ENCODE measurements around the gene PTPN5. TPM values are rescaled to one million over a fixed set of nuclear protein-coding genes. Genes with fewer than 3 reads are reported as not detected.

PTPN5 gene
- total RNA-seq, 1 donor from 2014 or later, result 36.7 TPM

- FAIRE-seq, result no peak
- no peak for DNase-seq (ENCODE audit: low spot score in 2 of 2)
These were observed 47.6 kb downstream of the PTPN5 start for GRCh38 chr11:18743900-18744514.

DNA sequence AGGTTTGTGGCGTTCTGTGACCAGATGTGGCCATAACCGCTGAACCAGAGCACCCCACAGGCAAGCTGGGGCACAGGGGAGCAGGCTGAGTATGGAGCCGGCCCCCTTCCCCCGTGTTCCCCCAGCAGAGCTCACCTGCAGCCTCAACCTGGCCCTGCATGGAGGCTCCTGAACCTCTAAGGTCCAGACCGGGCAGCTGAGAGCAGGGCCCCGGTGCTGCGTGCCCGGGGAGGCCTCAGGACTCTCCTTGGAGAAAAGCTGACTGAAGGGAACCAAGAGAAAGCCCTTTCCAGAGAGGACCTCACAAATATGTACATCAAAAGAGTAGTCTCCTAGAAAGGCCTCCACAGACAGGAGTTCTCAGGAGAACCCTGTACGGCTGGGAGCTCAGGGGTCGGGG lies 48.2 kb downstream of the PTPN5 start:
- FAIRE-seq, result no peak
- no peak for DNase-seq (ENCODE audit: low spot score in 2 of 2)

- FAIRE-seq, result no peak
- DNase-seq (ENCODE audit: low spot score in 2 of 2), result no peak
These were observed 49.8 kb downstream of the PTPN5 start for GRCh38 chr11:18741783-18742182.

DNA sequence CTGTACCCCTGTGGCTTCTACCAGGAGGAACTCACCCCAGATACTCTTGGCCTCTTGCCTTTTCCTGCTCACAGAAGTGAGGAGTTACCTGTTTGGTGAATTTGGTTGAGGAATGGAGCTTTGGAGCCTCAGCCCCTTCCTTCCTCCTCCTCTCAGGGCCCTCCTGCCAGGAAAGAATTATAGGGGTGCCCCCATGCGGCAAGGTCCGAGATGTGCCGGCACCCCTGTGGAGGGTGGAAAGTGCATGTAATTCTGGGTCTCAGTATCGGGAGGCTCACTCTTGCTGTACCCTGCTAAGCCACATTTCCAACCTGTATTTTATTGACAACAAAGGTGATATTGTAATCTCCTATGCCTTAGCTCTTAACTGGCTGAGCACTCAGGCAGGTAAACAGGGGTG lies 51.9 kb downstream of the PTPN5 start:
- DNase-seq (ENCODE audit: low spot score in 2 of 2) (no peak), FAIRE-seq (no peak)

DNA sequence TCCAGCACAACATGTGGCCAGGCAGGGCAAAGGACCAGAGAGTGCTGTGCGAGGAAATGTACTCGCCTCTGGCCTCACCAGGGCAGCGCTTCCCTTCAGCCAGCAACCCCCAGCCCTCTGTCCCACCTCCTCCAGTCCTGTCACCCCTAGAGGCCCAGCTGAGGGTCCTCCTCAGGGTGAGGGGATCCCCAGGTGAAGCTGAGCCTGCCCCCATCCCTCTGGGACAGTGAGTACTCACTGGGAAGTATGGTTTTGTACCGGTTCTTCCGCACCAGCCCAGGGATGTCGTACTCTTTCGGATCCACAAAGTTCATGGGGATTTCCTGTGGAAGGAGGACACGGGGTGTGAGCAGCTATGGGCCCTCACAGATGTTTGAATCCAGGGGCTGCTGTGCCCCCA lies 54.0 kb downstream of the PTPN5 start:
- DNase-seq (ENCODE audit: low spot score in 2 of 2), result no peak
- no peak for FAIRE-seq

- FAIRE-seq, result no peak
- DNase-seq (ENCODE audit: low spot score in 2 of 2), result peak in 1 of 2 donors; percentile 36
These were observed 54.9 kb downstream of the PTPN5 start for GRCh38 chr11:18736590-18737148.

DNA sequence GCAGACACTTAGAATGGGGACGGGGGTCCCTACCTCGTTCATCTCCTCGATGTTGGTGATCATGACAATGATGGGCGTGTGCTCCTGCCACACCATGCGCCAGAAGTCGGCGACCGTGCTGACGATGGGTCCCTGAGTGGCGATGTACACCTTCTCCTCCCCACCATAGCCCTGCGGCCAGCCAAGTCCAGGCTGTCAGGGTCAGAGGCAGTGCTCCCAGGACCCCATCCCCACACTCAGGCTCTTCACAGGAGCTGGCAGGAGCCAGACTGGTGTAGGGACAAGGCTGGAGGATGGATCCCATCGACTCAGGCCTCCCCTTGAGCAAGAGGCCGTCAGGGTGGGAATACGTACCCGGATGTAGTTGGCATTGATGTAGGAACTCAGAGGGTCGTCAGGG lies 58.4 kb downstream of the PTPN5 start:
- DNase-seq (ENCODE audit: low spot score in 2 of 2), result no peak
- no peak for FAIRE-seq

GRCh38 chr11:18731949-18732821 lies 59.4 kb downstream of the PTPN5 start:
- FAIRE-seq, result no peak
- DNase-seq (ENCODE audit: low spot score in 2 of 2), result peak; percentile 68 to 76

DNA sequence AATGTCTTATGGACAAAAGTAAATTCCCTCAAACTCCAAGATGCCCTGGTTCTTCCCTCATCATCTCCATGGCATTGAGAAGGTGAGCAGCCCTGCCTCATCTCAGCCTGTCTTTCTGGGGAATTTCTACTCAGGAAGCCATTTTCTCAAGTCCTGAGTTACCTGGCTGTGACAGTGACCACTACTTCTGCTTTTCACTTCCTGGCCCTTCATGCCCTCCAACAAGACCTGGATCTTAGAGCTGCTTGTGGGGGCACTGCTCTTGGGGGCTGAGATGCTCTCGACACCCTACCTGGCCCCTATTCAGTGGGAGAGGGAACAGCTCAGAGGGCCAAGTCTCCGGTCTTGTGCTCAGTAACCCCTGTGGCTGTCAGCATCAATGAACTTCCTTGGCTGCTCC lies 60.2 kb downstream of the PTPN5 start:
- DNase-seq (ENCODE audit: low spot score in 2 of 2) (no peak), FAIRE-seq (no peak)

DNA sequence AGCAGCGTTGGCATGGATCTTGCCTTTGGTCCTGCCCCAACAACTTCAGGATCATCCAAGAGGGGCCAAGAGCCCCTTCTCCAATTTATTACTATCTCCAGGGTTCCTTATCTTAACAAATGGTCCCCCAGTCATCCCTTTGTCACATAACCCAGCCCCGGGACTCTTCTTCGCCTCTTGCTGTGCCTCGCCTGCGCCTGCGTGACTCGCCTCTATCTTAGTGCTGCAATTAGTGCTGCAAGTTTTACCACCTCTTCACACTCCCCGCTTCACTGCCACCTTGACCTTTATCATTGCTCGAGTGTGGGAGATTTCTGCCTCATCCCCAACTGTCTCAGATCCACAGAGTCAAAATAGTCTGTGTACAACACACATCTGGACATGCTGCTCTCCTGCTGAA lies 61.6 kb downstream of the PTPN5 start:
- FAIRE-seq (no peak), DNase-seq (ENCODE audit: low spot score in 2 of 2) (no peak)

DNA sequence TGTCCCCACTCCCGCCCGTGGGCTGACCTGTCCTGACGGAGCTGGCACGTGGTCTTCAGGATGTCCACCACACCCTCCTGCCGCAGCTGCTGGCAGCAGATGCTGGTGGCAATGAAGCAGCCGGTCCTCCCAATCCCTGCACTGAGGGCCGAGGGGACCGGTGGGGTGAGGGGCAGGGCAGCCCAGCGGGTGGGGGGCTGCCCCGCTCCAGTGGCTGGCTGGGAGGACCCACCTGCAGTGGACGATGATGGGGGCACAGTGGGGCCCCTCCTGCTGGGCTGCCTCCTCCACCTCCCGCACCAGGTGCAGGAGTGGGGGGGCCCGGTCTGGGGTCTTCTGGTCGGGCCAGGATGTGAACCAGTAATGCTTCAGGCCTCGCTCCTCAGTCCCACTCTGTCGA lies 62.2 kb downstream of the PTPN5 start:
- no peak for DNase-seq (ENCODE audit: low spot score in 2 of 2)
- FAIRE-seq, result no peak

GRCh38 chr11:18728658-18729057 lies 62.9 kb downstream of the PTPN5 start:
- FAIRE-seq (no peak), DNase-seq (ENCODE audit: low spot score in 2 of 2) (no peak)

- no peak for FAIRE-seq
- peak; percentile 59 to 70 for DNase-seq (ENCODE audit: low spot score in 2 of 2)
These were observed 63.9 kb downstream of the PTPN5 start for GRCh38 chr11:18727479-18728236.

- no peak for DNase-seq (ENCODE audit: low spot score in 2 of 2)
- FAIRE-seq, result no peak
These were observed 65.6 kb downstream of the PTPN5 start, which contains the start of gene IGSF22 for GRCh38 chr11:18726040-18726439. IGSF22 (minus strand) TSS chr11:18726188; CDS start chr11:18724236, 1,952 bp downstream.

GRCh38 chr11:18723991-18724390 lies 67.6 kb downstream of the PTPN5 start:
- no peak for DNase-seq (ENCODE audit: low spot score in 2 of 2)
- no peak for FAIRE-seq

DNA sequence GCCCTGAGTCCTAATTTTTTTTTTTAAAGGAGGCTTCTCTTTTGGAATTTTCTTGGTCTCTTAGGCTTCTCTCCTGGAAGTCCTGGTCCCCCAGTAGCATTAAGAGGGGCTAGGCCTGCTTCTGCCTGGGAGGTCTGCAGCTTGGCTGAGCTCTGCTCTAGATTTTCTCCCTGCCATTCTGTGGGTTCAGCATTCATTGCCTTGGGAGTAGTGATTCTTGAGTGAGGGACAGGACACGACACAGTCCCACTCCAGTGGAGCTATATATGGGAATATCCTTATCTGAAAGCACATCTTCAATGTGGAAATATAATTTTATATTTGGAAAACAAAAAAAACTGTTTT lies 69.3 kb downstream of the PTPN5 start:
- FAIRE-seq (no peak), DNase-seq (ENCODE audit: low spot score in 2 of 2) (no peak)

GRCh38 chr11:18721561-18722292 lies 69.9 kb downstream of the PTPN5 start:
- FAIRE-seq (no peak), DNase-seq (ENCODE audit: low spot score in 2 of 2) (no peak)

DNA sequence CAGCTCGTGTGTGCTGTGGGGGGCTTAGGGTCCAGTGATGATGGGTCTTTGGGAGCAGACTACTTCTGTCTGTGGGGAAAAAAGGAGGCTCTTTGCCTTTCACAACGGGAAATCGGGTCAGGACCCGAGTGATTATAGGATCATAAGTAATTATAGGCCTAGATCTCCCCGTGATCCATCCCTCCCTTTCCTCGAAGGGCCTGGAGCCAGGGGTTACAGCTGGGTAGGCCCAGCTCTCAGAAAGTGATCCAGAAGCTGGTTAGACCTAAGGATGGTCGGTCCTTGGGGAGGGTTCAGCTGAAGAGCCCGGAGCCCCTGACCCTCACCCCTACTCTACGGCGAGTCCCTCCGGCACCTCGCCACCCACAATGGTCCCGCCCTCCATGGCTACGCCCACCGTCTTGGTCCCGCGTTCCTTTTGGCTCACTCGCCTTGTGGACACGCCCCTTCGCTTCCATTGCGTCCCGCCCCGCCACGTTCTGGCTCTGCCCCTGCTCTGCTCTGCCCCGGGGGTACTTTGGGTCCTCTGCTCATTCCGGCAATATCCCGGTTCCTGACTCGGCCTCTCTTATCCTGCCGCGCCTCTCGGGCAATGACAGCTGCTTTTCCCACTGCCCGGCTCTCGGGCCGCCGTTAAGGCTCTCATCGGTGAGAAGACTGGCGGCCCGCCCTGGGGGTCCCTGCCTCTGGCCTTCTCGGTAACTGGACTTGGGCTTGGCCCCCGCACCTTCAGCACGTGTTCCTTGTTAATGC lies 70.6 kb downstream of the PTPN5 start:
- no peak for FAIRE-seq

DNA sequence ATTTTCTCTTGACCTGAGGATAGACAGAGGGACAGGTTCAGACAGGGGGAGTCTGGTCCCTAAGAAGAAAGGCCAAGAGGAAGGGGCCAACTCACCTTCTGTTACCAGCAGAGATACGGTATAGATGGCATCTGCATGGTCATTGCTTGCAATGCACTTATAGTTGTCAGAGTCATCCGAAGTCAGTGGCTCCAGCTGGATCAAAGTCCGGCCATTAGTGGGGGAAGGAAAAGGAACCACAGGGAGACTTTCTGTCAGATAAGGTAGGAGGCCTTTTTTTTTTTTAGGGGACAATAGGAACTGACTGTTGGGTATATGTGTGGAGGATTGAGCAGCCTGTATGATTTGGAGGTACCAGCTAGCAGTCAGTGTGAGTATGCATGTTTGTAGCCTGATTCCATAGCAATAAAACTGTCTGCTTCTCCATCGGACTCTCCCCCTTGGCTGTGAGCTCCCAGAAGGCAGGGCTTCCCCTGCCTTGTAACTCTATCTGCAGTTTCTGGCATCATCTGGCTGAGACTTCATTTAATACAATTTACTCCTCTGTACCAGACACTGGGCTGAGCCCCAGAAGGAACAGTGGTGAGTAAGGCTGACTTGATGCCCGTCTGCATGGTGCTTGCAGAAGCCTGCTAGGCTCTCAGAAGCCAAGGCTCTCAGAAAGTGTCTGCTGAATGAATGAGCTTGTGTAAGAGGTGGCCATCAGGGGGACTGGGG lies 71.3 kb downstream of the PTPN5 start:
- FAIRE-seq, result no peak
- no peak for DNase-seq (ENCODE audit: low spot score in 2 of 2)

More for the DNA sequence above, 70.6 kb downstream of the PTPN5 start:
- DNase-seq (ENCODE audit: low spot score in 2 of 2), result peak in 1 of 2 donors; percentile 70

All from frontal cortex (tissue), 4 donors.